ENCODE data around the gene ARID1B. TPM values are rescaled to one million over a fixed set of nuclear protein-coding genes. Genes with fewer than 3 reads are reported as not detected.

Gene ARID1B
- total and polyA plus RNA-seq, 10 donors, result 17.7 to 223 (median 141) TPM

DNA sequence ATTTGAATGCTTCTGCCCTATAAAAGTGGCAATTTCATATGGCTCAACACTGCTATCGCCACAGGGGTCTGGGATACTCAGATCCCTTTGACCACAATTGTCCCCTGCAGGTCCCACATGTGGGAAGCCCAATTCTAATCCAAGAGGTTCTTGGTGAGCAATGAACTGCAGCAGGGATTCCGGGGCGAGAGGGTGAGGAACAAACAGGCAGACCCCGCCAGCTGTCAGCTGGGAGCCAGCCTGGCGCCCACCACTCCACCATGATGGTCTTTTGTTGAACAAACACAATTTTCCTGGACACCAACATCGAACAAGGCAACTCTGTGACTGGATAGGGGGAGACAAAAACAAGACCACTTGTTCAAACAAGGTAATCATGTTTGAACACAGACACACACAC lies 465.6 kb downstream of the ARID1B start:
- DNase-seq, result peak; percentile 38
- WGBS, 5 donors, result 87 to 95% (median 91%) methylated on average over 6 of the region's 6 CpGs
- H3K4me3 ChIP-seq, result no peak overlapping the region
- peaks cover 0 to 25% (median 0%) of the 10 kb centered on the region in 7 donors for H3K27me3 ChIP-seq (replicated peaks in 1 of 7)
- intact Hi-C loops (cut with DNase I; ENCODE audit: low total_unique reads), result no loop called here
- H3K4me1 ChIP-seq, result peaks cover 0 to 12% (median 8%) of the 10 kb centered on the region in 6 donors
- no peaks in the 10 kb centered on the region for H3K36me3 ChIP-seq
- TF ChIP-seq POLR2A (IDR thresholded peaks at IDR 0.05), result no peak
- no peak for TF ChIP-seq POLR2AphosphoS5 (IDR thresholded peaks at IDR 0.05)
- TF ChIP-seq, protein P1, sequence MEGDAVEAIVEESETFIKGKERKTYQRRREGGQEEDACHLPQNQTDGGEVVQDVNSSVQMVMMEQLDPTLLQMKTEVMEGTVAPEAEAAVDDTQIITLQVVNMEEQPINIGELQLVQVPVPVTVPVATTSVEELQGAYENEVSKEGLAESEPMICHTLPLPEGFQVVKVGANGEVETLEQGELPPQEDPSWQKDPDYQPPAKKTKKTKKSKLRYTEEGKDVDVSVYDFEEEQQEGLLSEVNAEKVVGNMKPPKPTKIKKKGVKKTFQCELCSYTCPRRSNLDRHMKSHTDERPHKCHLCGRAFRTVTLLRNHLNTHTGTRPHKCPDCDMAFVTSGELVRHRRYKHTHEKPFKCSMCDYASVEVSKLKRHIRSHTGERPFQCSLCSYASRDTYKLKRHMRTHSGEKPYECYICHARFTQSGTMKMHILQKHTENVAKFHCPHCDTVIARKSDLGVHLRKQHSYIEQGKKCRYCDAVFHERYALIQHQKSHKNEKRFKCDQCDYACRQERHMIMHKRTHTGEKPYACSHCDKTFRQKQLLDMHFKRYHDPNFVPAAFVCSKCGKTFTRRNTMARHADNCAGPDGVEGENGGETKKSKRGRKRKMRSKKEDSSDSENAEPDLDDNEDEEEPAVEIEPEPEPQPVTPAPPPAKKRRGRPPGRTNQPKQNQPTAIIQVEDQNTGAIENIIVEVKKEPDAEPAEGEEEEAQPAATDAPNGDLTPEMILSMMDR (IDR thresholded peaks at IDR 0.05 in 8 of 11, conservative IDR thresholded peaks at IDR 0.05 in 3 of 11), result no peak
- peaks cover 0 to 6% (median under 1%) of the 10 kb centered on the region in 8 donors for H3K9me3 ChIP-seq
- peak overlapping the region in 1 of 8 donors; percentile 17 for H3K27ac ChIP-seq

DNA sequence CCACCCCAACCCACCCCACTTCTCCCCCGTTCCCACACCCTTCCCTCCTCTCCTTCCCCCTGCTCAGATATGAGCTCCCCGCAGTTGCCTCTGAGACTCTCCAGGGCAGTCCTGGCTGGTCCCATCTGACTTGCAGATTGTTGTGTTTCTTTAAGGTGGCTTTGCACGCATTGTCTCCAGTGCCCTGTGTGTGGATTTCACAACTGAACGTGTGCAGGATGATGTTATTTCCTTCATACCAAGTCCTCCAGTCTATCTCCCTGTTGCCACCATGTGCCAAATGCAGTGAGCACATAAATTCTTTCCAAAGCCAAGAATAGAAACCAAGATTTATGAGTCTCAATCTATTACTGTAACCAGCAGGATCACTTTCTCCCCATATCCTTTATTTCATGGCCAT lies 467.0 kb downstream of the ARID1B start:
- H3K4me1 ChIP-seq, result peaks cover 0 to 12% (median 8%) of the 10 kb centered on the region in 6 donors
- intact Hi-C loops (cut with DNase I; ENCODE audit: low total_unique reads), result no loop called here
- peak overlapping the region in 4 of 8 donors; percentile 8 to 55 (median 22) for H3K27ac ChIP-seq
- H3K9me3 ChIP-seq, result peaks cover 0 to 20% (median 11%) of the 10 kb centered on the region in 8 donors
- no peak overlapping the region for H3K4me3 ChIP-seq
- H3K36me3 ChIP-seq, result no peaks in the 10 kb centered on the region
- DNase-seq, result peak; percentile 38
- TF ChIP-seq POLR2AphosphoS5 (IDR thresholded peaks at IDR 0.05) (no peak), POLR2A (IDR thresholded peaks at IDR 0.05) (no peak)
- TF ChIP-seq, protein P1 (IDR thresholded peaks at IDR 0.05 in 8 of 11, conservative IDR thresholded peaks at IDR 0.05 in 3 of 11), result no peak
- H3K27me3 ChIP-seq (replicated peaks in 1 of 7), result peaks cover 0 to 25% (median 0%) of the 10 kb centered on the region in 7 donors
- 36 to 47% (median 38%) methylated on average over 4 of the region's 4 CpGs for WGBS, 5 donors

DNA sequence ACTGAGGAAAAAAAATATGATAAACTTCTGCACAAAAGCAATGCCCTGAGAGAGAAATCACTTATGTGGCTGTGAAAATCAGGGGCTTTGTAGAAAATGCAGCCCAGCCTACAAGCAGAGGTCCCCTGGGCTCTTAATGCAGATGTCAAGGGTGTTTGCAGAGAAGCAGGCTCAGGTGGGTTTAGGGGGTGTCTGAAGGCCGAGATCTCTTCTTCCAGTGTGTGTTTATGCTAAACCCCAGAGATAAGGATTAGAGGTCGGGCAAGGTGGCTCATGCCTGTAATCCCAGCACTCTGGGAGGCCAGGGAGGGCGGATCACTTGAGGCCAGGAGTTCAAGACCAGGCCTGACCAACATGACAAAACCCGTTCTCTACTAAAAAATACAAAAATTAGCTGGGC lies 467.6 kb downstream of the ARID1B start:
- 73 to 87% (median 81%) methylated on average over 4 of the region's 4 CpGs for WGBS, 5 donors
- peak; percentile 15 for DNase-seq
- no peak overlapping the region for H3K4me3 ChIP-seq
- peaks cover 0 to 22% (median 0%) of the 10 kb centered on the region in 7 donors for H3K27me3 ChIP-seq (replicated peaks in 1 of 7)
- peaks cover 0 to 20% (median 11%) of the 10 kb centered on the region in 8 donors for H3K9me3 ChIP-seq
- intact Hi-C loops (cut with DNase I; ENCODE audit: low total_unique reads), result no loop called here
- peaks cover 0 to 12% (median 8%) of the 10 kb centered on the region in 6 donors for H3K4me1 ChIP-seq
- TF ChIP-seq POLR2A (IDR thresholded peaks at IDR 0.05) (no peak), POLR2AphosphoS5 (IDR thresholded peaks at IDR 0.05) (no peak)
- TF ChIP-seq, protein P1 (IDR thresholded peaks at IDR 0.05 in 8 of 11, conservative IDR thresholded peaks at IDR 0.05 in 3 of 11), result no peak
- peak overlapping the region in 2 of 8 donors; percentile 10 to 21 for H3K27ac ChIP-seq
- H3K36me3 ChIP-seq, result no peaks in the 10 kb centered on the region

DNA sequence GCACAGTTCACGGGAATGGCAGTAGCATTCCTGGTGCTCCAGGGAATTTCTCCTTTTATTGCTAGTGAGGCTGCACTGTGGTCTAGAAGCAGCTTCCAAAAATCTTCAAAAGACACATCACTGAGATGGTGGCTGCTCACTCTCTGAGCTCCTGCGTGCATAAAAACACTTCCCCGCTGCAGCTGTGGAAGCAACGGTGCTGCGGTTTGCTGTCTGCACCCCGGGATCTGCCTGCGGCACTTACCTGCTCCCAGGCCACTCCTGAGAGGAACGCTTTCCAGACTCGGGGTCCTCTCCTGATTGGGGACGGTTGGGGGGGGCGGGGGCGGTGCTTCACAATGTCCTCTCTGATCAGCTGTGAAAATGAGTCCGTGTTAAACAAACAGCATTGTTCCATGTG lies 468.3 kb downstream of the ARID1B start:
- DNase-seq, result peak; percentile 63
- WGBS, 5 donors, result 77 to 87% (median 84%) methylated on average over 10 to 13 of the region's 13 CpGs
- Histone ChIP-seq H3K27ac (no peak overlapping the region), H3K36me3 (no peaks in the 10 kb centered on the region), H3K4me1 (peaks cover 0 to 7% (median 3%) of the 10 kb centered on the region in 6 donors), H3K9me3 (peaks cover 0 to 20% (median 11%) of the 10 kb centered on the region in 8 donors), H3K27me3 (replicated peaks in 1 of 7) (peaks cover 0 to 16% (median 0%) of the 10 kb centered on the region in 7 donors), H3K4me3 (no peak overlapping the region)
- intact Hi-C loops (cut with DNase I; ENCODE audit: low total_unique reads), result no loop called here
- TF ChIP-seq POLR2A (IDR thresholded peaks at IDR 0.05) (no peak), POLR2AphosphoS5 (IDR thresholded peaks at IDR 0.05) (no peak)
- TF ChIP-seq, protein P1 (IDR thresholded peaks at IDR 0.05 in 8 of 11, conservative IDR thresholded peaks at IDR 0.05 in 3 of 11), result no peak
